Prostate gland (tissue), 2 donors: ENCODE data around the gene A1CF. TPM values are rescaled to one million over a fixed set of nuclear protein-coding genes. Genes with fewer than 3 reads are reported as not detected.

Experiments used
- DNase-seq: peaks from one replicate; pipeline ENCODE4 v3.0.0-alpha.2; 2019; ENCODE audit warnings: low spot score
- H3K27ac ChIP-seq, 2 donors: fragments of 200-600 bp; sonication (generic); 2 replicates each; pipeline ENCODE4 v1.5.1; 2017 to 2019
- H3K27me3 ChIP-seq: fragments of 200-600 bp; sonication (generic); replicated peaks from 2 replicates; pipeline ENCODE4 v1.5.1; 2019; ENCODE audit not compliant: insufficient read depth
- H3K36me3 ChIP-seq, 2 donors: fragments of 200-600 bp; sonication (generic); 1 replicate in 1 of 2; 2 replicates in 1 of 2; pipeline versions ENCODE4 v1.5.1 to v1.8.1; 2017 to 2019
- H3K4me1 ChIP-seq: fragments of 200-600 bp; sonication (generic); replicated peaks from 2 replicates; pipeline ENCODE4 v1.5.1; 2019
- H3K4me3 ChIP-seq, 2 donors: fragments of 200-600 bp; sonication (generic); 2 replicates each; pipeline ENCODE4 v1.5.1; 2017 to 2019
- H3K9me3 ChIP-seq: fragments of 200-600 bp; sonication (generic); 2 replicates; pipeline ENCODE4 v1.5.1; 2017
- POLR2A ChIP-seq: fragments of 450-650 bp; IDR thresholded peaks from one replicate; pipeline ENCODE4 v1.6.1; 2016; ENCODE audit warnings: antibody characterized with exemption, mild to moderate bottlenecking
- POLR2AphosphoS5 ChIP-seq: sonication (generic); formaldehyde crosslinking; IDR thresholded peaks from one replicate; pipeline ENCODE4 v1.6.1; 2017; ENCODE audit warnings: antibody characterized with exemption
- WGBS: methylation state at CpG from one replicate; pipeline ENCODE4 v1.1.5; 2018; 5-methylcytosine and 5-hydroxymethylcytosine counted together
- intact Hi-C: fragments of 100-400 bp; cut with DNase I; formaldehyde crosslinking; loops from one replicate; pipeline ENCODE4 v1.14.2; 2022
- total RNA-seq, 2 donors: library from RNA; depleted of rRNA; stranded (reverse); fragments of >200 nt; gene quantifications; one replicate each; pipeline ENCODE4 v1.1.0, GENCODE V29; 2016
- TF ChIP-seq, protein P1 (sequence below), 4 experiments: fragments of 200-600 bp in 2 of 4; fragments of 450-650 bp in 2 of 4; sonication (generic) in 2 of 4; IDR thresholded peaks; 1 replicate in 3 of 4; 2 replicates in 1 of 4; pipeline ENCODE4 v1.5.1; 2016 to 2019; ENCODE audit warnings: antibody characterized with exemption in 4 of 4, mild to moderate bottlenecking in 2 of 4, moderate library complexity in 2 of 4

Gene A1CF
- total RNA-seq, 2 donors from 2014 or later = not detected

DNA sequence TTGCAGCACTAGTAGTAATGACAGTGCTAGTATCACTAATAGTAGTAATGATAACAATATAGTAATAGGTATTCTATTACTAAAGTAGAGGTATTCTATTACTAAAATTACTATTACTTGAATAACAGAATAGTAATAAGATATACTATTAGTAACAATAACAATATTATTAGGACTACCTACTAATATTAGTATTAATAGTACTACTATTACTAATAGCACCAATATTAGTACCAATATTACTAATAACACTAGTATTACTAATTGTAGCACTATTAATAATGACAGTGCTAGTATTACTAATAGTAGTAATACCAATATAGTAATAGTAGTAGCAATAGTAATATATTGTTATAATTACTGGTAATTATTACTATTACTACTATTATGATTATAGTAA, 24.1 kb downstream of the A1CF start:
- no peak for DNase-seq
- no peaks in the 10 kb centered on the region for H3K4me1 ChIP-seq
- intact Hi-C loops = no loop called here
- TF ChIP-seq POLR2AphosphoS5 (no peak), POLR2A (no peak)
- TF ChIP-seq, protein P1, sequence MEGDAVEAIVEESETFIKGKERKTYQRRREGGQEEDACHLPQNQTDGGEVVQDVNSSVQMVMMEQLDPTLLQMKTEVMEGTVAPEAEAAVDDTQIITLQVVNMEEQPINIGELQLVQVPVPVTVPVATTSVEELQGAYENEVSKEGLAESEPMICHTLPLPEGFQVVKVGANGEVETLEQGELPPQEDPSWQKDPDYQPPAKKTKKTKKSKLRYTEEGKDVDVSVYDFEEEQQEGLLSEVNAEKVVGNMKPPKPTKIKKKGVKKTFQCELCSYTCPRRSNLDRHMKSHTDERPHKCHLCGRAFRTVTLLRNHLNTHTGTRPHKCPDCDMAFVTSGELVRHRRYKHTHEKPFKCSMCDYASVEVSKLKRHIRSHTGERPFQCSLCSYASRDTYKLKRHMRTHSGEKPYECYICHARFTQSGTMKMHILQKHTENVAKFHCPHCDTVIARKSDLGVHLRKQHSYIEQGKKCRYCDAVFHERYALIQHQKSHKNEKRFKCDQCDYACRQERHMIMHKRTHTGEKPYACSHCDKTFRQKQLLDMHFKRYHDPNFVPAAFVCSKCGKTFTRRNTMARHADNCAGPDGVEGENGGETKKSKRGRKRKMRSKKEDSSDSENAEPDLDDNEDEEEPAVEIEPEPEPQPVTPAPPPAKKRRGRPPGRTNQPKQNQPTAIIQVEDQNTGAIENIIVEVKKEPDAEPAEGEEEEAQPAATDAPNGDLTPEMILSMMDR (IDR thresholded peaks at IDR 0.05) = no peak
- H3K9me3 ChIP-seq = no peaks in the 10 kb centered on the region
- H3K36me3 ChIP-seq = no peaks in the 10 kb centered on the region
- no peaks in the 10 kb centered on the region for H3K27me3 ChIP-seq
- H3K27ac ChIP-seq = no peak overlapping the region
- no peak overlapping the region for H3K4me3 ChIP-seq

DNA sequence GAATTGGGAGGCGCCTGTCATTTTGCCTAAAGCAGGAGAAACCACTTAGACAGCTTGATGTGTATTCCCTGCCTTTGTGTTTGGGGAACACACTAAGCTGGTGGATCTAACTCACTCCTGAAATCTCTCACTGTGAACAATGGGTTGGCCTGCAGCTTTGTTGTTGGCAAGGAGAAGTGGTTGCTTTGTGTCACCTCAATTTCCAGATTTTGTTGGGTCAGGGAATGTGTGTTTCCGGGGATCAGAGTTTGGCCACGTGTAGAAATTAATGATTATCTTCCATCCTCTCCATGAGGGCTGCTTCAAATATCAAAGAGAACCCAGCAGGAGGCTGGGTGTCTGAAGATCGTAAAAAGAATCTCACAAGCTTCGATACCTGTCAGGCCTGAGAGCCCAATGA, 27.8 kb downstream of the A1CF start:
- H3K9me3 ChIP-seq = no peaks in the 10 kb centered on the region
- TF ChIP-seq POLR2AphosphoS5 (no peak), POLR2A (no peak)
- TF ChIP-seq, protein P1 (IDR thresholded peaks at IDR 0.05) = no peak
- no peaks in the 10 kb centered on the region for H3K27me3 ChIP-seq
- H3K4me3 ChIP-seq = no peak overlapping the region
- 22% methylated on average over 5 of the region's 5 CpGs for WGBS
- intact Hi-C loops = no loop called here
- no peak for DNase-seq
- H3K4me1 ChIP-seq = no peaks in the 10 kb centered on the region
- H3K27ac ChIP-seq = no peak overlapping the region
- H3K36me3 ChIP-seq = no peaks in the 10 kb centered on the region

DNA sequence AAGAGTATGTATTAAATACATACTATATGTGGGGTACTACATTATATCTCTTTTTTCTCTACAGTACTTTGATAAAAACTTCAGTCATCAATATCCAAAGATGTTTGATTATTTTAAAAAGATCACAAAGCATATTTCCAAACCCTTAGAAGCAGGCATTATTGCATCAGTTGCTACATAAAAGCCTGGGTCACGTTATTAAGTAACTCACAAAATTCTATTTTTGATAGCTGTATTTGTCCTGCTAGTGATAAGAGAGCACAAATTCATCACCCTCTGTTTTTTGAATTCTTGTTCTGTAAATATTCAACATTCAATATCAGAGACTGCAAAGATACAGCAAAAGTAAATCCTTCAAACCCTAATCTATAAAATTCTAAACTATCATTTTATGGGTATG, 30.0 kb downstream of the A1CF start:
- Histone ChIP-seq H3K4me3 (no peak overlapping the region), H3K27me3 (no peaks in the 10 kb centered on the region), H3K9me3 (no peaks in the 10 kb centered on the region), H3K27ac (no peak overlapping the region), H3K4me1 (no peaks in the 10 kb centered on the region), H3K36me3 (no peaks in the 10 kb centered on the region)
- TF ChIP-seq, protein P1 (IDR thresholded peaks at IDR 0.05) = no peak
- TF ChIP-seq POLR2AphosphoS5 (no peak), POLR2A (no peak)
- DNase-seq = no peak
- intact Hi-C loops = no loop called here
- WGBS = 22% methylated on average over 1 of the region's 1 CpG

DNA sequence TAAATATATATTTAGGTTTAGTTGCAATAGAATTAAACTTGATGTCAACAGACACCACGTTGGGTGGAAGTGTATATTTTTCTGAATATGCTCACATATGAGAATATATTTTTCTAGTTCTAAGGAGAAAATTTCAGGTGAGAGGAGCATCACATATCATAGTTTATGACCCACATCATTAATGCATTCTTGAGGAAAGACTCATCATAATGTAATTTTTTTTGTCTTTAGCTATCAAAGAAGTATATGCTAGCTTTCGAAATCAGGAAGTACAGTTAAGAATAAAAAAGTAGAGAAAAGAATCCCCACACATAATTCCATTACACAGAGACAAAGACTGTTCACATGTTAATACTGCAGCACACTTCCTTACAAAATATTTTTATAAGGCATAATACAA, 30.4 kb downstream of the A1CF start:
- intact Hi-C loops = no loop called here
- TF ChIP-seq, protein P1 (IDR thresholded peaks at IDR 0.05) = no peak
- TF ChIP-seq POLR2A = no peak
- no peak for TF ChIP-seq POLR2AphosphoS5
- 88% methylated on average over 2 of the region's 2 CpGs for WGBS
- Histone ChIP-seq H3K9me3 (no peaks in the 10 kb centered on the region), H3K27me3 (no peaks in the 10 kb centered on the region), H3K4me1 (no peaks in the 10 kb centered on the region), H3K27ac (no peak overlapping the region), H3K36me3 (no peaks in the 10 kb centered on the region), H3K4me3 (no peak overlapping the region)
- no peak for DNase-seq

DNA sequence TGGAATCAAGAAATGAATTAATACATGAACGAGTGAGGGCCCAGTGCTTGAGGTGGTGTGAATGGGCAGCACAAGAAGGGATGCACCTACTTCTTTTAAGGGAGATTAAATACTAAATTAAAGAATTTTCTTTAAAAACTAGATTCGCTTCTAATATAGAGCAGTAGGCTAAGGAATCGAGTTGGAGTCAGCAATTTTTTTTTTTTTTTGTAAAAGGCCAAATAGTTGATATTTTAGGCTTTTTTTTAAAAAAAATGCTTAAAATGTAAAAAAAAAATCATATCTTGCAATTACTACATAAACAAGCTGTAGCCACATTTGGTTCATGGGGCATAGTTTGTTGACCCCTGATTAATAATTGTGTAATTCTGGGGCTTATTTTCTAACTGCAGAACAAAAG, 31.9 kb downstream of the A1CF start:
- no peaks in the 10 kb centered on the region for H3K36me3 ChIP-seq
- H3K9me3 ChIP-seq = no peaks in the 10 kb centered on the region
- WGBS = 79% methylated on average over 3 of the region's 3 CpGs
- intact Hi-C loops = no loop called here
- TF ChIP-seq POLR2A = no peak
- no peak for TF ChIP-seq POLR2AphosphoS5
- TF ChIP-seq, protein P1 (IDR thresholded peaks at IDR 0.05) = no peak
- no peak overlapping the region for H3K27ac ChIP-seq
- H3K27me3 ChIP-seq = no peaks in the 10 kb centered on the region
- no peak overlapping the region for H3K4me3 ChIP-seq
- H3K4me1 ChIP-seq = no peaks in the 10 kb centered on the region
- no peak for DNase-seq
